GM12865 (cell line): ENCODE measurements around the gene CCL13.

Experiments used
- DNase-seq: peaks from one replicate; pipeline ENCODE4 v3.0.0; 2010; ENCODE audit warnings: low read depth
- H3K4me3 ChIP-seq: 2 replicates; pipeline ENCODE4 v1.5.1; 2011; ENCODE audit warnings: mild to moderate bottlenecking, low read depth, low read length, control low read depth
- CTCF ChIP-seq: IDR thresholded peaks from 2 replicates; pipeline ENCODE4 v1.5.1; 2011; ENCODE audit warnings: low read length, control low read depth, low read depth, inconsistent platforms; ENCODE audit not compliant: insufficient read depth; ENCODE audit errors: missing control alignments

The CCL13 gene

DNA sequence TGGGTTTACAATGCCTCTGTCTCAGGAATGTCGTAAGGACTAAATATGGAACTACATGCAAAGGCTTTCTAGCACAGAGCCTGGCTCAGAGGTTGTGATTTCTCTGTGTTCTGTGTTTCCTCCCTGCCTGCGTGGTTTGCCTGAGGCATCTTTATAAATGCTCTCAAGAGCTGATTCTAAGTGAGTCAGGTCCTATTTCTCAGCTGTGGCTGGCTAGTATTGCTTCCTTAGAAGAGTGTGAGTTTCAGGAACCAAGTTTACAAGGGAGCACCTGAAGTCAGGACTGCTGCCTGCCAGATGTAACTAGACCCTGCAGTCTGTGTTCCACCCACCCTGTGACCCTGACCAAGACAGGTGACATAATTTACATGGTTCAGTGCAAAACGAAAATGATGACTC, 14.7 kb downstream of the CCL13 start:
- peak; percentile 56 for DNase-seq
- no peak for TF ChIP-seq CTCF
- no peak overlapping the region for H3K4me3 ChIP-seq

DNA sequence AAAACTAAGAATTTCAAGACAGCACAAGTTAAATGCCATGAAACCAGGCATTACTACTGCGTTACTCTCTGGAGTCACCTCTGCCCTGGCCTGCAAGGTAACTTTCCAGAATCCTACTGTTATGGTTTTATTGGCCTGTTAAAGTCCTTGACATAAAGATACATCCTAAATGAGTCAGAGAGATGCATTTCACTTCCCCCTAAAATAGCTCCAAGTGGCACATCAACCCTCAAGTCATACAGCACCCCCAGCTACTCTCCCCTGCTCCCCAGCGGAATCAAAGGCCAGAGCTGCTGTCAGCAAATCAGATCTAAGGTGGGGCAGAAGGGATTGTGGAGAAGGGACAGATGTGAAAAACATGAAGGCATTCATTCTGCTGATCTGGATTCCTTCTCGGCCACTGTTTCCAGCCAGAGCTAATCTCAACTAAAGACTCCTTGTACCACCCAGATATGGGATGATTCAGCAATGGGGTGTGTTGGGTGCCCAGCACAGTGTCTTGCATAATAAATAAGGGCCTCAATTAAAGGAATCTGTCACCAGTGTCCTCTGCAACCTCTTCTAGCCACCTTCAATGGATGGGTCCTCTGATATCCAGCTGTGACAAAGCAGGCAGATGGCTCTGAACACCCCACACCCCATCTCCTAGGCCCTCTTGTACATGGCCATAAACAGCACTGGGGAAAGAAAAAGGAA, 15.3 kb downstream of the CCL13 start:
- TF ChIP-seq CTCF = no peak
- DNase-seq = no peak
- no peak overlapping the region for H3K4me3 ChIP-seq

GRCh38 chr17:34374457-34374856, 18.2 kb downstream of the CCL13 start:
- DNase-seq = no peak
- H3K4me3 ChIP-seq = no peak overlapping the region
- TF ChIP-seq CTCF = no peak

DNA sequence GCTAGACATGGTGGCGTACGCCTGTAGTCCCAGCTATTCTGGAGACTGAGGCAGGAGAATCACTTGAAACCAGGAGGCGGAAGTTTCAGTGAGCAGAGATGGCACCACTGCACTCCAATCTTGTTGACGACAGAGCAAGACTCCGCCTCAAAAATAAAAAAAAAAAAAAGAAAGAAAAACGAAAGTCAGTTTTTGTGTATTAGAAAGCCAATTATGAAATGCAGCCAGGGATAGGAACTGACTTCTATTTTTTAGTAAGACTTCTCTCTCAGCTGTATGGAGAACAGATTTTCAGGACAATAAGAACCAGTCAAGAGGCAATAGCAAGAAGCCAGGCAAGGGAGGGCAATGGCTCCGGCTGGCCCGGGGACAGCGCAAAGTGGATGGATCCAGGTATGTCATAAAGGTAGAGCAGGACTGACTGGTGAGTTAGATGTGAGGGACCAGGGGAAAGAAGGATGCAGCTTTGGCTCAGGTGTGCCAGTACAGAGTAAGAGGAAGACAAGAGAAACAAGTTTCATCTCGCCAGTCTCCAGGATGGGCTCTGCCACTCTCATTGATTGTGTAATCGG, 19.2 kb downstream of the CCL13 start:
- no peak overlapping the region for H3K4me3 ChIP-seq
- no peak for TF ChIP-seq CTCF
- DNase-seq = no peak

DNA sequence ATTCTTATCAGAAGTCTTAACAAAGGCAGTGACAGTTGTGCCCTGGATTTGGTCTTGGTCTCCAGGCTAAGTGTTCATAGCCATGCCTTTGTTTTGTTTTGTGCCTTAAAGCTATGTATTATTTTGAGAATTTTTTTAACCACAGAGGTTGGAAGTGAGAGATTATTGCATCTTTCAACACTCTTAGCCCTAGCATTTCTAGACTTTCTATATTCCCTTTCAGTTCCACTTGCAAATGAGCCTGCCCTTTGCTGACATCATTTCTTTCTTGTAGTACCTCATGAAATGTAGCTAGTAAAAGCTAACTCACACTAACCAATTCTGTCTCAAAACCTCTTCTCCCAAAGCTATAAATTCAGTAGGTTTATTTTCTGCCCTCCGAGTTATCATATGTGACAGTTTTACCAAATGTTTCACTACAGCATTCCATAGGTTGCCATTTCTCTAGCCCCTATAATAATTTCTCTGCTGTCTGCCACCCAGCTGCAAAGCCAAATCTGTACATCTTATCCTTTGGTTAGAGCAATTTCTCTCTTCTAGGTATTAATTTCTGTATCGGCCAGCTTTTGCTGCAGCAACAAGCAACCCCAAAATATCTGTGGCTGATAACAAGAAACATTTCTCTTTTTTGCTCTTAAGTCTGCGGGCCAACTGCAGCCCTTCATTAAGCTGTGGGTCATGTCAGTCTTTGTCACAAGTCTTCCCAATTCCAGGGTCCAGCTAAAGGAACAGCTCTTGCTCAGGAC, 21.0 kb downstream of the CCL13 start:
- peak; percentile 74 for DNase-seq
- H3K4me3 ChIP-seq = no peak overlapping the region
- no peak for TF ChIP-seq CTCF

DNA sequence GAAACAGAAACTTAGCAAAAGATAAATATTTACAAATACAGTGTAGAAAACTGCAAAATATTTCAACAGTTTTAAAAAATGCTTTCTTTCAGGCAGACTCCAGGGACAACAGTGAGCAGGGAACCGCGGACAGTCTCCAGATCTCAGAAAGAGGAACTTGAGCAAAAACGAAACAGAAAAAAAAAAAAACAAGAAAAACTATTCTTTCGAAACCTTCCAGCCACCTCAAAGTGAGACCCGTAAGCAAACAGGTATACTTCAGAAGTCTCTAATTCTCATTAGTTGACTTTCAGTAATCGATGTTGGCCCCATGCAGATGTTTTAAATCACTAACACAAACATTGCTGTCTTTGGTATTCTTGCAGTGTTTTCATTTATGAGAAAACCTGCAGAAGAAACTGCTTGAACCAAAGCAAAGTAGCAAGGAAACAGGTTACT, 22.4 kb downstream of the CCL13 start:
- peak; percentile 88 for DNase-seq
- no peak overlapping the region for H3K4me3 ChIP-seq
- TF ChIP-seq CTCF = no peak
